Right renal cortex interstitium (tissue), 3 donors: ENCODE results near the gene HMHB1. TPM values are rescaled to one million over a fixed set of nuclear protein-coding genes. Genes with fewer than 3 reads are reported as not detected.

ENCODE experiments used
- DNase-seq, 3 donors: peaks; one replicate each; pipeline ENCODE4 v3.0.0-alpha.2; 2013; ENCODE audit warnings: low read depth in 3 of 3, low spot score in 2 of 3
- polyA plus RNA-seq, 3 donors: library from polyadenylated mRNA; unstranded; fragments of 120-200 nt; gene quantifications; one replicate each; pipeline ENCODE4 v1.2.1, GENCODE V29; 2013; ENCODE audit not compliant: insufficient read length in 3 of 3

HMHB1 gene
- polyA plus RNA-seq, 3 donors: not detected

DNA sequence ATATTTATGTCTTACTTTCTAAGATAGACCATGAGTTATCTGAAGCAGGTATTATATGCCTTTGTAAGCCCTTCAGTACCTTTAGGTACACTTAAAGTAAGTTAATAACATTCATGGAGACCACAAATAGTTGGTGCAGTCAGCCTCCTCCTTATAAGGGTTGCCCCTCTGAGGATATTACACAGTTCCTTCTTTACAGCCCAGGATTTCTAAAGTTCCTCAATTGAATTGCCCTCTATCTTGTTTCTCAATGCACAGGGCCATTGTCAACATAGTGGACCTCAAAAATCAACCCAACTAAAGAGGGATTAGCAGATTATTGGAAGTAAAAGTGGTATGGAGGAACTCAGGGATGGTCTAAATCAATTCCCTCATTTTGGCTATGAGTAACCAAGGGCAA is 50.3 kb downstream of the HMHB1 start:
- no peak for DNase-seq

- DNase-seq: no peak
These were observed 53.6 kb downstream of the HMHB1 start for GRCh38 chr5:143865426-143866025.
